Stimulated activated CD4-positive, alpha-beta T cell treated with anti-CD3 and anti-CD28 coated beads, Interleukin-1b, Interleukin-23, amount 100 ng/mL, for 1 hour (primary cell): ENCODE measurements around the gene POP7.

Source experiments
- DNase-seq, 2 donors: peaks; one replicate each; pipeline ENCODE4 v3.0.0-alpha.2; 2020; ENCODE audit warnings: low read depth in 2 of 2

POP7 gene

DNA sequence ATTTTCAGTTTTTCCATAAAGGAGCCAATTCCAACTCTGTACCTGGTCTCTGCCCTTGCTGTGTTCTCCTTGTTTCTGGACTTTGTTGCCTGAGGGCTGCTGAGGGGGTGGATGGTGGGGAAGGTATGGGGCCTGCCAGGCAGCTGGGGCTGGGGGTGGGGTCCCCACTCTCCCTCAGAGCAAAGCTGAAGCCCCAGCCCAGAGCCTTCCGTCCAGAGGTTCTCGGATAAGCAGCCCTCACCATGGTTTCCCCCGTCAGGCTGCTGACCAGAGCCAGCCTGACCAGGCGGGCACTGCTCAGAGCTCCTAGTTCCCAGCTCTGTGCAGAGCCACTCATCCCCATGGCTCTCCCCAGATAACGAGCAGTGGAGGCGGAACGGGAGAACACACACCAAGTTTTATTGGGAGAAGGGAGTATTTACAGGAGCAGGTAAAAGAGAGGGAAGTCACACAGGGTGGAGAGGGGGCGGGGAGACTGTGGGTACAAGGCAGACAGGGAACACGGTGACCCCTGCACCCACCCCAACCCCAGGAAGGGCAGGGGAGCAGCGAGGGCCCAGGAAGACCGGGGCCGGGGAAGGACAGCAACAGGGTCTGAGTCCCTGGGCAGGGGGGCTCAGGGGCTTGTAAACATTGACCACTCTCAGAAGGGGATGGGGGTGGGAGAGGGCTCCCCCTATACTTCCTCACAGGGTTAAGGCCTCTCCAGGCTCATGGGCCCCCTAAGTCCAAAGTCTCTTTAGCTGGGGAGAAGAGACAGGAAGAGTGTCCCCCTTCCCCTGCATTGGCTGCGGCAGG, 26.6 kb upstream of the POP7 start:
- DNase-seq = no peak

DNA sequence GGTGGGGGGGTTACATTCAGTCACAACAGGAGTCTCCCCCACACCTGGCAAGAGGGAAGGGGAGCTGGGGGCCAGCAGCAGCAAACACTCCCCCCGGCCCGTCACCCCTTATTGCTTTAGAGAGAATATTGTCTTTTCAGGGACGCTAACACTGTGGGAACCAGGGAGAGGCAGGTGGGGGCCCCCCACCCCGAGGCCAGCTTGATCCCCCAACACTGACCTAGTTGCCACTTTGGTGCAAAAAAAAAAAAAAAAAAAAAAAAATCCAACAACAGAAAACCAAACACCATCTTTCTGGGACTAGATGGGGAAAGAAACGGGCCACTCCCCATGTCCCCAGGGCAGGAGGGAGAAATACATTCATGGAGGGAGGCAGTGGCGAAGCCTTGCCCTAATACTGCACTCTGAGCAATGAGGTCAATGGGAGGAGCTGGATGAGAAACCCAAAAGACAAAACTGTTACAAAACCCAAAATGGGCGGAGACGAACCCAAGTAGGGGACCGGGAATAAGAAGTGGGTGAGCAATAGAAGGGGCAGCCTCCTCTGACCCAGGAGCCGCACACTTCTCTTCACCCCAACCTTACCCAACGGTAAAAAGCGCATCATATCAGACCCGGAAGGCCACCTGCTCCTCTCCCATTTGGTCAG, 25.9 kb upstream of the POP7 start:
- no peak for DNase-seq

DNA sequence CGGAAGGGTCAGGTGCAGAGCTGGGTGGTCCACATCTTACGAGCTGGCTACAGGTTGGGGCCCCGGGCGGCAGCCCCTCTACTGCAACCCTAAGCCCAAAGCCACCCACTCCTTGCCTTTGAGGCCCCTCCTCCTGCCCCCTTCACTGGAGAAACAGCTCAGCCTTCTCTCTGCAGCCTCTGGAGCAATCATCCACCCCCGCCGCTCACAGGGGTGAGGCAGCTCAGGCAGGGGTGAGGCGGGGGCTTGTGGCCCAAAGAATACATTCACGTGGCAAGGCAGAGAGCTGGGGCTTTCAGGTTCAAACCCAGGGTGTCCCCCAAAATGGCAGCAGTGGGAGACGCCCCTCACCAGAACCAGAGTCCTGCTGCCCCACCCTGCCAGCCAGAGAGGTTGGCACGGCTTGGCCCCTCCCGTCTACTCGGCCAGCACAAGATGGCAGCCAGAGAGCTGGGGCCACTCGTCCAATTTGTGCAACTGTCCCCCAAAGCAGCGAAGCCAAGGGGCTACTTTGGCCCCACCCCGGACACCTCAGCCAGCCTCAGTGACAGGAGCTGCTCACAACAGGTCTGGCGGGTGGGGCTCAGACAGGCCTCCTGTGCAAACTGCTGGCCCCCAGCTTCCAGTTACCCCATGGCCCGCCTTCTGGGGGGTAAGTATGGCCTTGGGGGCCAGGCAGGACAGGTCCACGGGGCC, 25.2 kb upstream of the POP7 start:
- DNase-seq = no peak

DNA sequence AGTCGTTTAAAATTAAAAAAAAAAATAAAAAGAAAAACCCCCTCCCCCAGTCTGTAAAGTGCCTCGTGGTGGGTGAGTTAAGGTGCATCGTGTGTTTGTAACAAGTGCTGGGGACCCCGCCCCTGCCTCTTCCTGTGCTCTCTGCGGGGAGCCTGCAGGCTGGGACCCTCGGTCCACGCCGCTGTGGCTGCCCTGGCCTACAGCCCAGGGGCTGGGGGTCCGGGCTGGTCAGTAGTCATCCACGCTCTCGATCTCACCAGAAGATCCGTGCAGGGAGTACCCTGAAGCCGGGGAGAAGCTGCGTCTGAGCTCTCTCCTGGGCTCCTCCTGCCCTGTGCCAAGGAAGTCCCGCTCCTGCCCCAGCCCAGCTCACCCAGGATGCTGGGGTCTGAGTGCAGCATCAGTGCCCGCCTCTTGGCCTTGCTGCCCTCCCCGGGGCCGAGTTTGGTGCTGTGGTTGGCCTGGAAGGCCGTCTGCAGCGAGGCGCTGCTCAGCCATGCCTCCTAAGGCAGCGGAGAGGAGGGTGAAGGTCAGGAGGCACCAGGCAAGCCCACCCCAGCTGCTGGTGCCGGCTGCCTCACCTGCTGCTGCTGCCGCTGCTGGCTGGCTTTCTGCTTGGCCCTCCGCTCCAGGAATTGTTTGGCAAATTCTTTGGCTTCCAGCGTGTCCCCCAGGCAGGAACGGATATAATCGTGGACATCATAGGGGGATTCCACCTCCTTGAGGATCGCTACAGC, 24.3 kb upstream of the POP7 start:
- no peak for DNase-seq

DNA sequence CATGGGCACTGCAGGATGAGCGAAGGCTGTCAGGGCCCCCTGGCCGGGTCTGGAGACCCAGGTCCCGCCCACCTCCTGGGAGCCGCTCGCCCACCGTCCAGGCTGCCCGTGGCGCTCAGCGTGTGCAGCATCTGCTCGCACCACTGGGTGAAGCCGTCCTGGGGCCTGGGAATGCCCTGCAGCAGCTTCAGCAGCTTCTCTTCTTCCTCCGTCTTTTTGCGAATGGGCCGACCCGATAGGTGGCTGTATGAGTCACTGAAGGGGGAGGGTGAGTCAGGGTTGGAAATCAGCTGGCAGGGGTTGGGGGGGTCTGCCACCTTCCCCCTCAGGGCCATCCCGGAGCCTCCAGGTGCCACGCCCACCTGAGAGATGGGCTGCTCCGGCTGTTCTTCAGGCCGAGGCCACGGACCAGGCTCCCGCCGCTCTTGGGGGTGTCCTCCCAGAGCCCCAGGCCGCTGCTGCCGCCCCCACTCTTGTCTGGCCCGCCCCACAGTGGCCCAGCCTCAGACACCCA, 23.6 kb upstream of the POP7 start:
- no peak for DNase-seq

DNA sequence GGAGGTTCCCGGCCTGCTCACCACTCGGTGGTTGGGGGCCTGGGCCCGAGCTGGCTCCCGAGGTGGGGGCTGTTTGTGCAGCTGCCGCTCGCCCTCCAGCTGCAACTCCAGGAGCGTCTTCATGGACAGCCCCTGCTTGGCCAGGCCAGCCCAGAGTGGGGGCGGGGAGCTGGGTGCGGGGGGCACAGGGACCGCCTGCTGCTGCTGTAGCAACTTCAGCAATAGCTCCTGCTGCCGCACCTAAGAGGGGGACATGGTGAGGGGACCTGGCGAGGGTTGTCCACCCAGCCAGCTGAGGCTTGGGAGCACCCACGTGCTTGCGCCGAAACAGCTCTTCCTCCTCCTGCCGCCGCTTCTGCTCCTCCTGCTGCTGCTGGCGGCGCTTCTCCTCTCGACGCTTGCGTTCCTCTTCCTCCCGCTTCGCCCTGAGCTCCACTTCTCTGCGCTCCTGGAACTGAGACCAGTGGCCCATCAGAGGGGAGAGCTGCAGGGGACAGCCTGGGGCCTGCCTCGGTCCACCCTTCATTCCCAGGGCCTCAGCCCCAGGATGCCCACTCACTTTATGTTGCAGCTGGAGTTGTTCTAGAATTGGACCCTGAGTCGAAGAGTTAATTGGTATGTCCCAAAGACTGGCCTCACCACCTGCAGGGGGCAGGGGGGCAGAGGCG, 22.8 kb upstream of the POP7 start:
- DNase-seq = no peak

DNA sequence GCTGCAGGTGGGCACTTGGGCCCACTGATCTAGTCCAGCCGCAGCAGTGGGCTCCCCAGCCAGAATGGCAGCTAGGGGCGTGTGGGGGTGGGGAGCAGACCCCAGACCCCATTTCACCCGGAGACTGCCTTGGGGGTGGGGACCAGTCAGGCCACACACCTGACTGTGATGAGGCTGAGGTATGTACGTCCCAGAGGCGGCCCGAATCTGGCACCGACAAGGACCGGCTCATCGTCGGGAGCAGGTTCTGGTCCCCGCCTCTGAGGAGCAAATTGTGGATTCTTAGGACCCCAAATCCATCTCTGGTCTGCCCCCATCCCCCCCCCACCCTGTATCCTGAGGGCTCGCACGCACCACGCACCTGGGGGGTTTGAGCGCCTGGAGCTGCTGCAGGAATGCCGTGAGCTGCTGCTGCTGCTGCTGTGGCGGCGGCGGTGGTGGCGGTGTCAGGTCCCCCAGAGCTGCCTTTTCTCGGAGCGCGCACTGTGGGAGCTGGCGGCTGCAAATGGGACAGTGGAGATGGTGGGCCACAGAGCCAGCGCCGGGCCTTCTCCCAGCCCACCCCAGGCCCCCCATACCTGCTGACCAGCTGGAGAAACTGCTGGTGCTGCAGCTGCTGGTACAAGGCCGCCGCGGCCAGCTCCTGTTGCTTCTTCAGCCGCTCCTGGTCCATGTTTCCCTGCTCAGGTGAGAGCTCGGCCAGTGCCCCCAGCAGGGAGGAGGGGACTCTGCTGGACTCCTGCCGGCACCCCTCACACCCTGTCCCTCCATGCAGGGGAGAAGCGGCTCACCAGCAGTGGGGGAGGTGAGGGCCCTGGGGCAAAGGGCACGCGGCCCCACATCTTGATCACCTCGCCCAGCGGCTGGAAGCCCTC, 22.0 kb upstream of the POP7 start:
- no peak for DNase-seq

DNA sequence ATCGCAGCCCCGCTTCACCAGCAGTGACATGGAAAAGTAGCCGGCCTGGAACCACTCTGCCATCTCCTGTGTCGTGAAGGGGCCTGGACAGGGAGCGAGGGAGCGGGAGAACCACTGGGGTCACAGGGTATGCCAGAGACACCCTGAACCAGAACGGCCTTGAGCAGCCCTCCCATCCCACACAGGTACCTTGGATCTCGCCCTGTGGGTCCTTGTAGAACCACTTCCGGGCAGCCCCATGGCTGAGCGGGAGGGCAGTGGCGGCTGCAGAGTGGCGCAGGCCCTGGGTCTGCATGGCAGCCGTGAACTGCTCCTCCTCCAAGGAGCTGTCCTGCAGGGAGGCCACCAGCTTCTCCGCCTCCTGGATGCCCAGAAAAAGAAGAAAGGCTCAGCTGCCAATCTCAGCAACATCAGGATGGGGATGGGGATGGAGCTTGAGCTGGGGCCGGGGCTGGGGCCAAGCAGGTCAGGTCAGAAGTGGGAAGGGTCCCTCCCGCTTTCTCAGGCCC, 21.3 kb upstream of the POP7 start:
- no peak for DNase-seq

DNA sequence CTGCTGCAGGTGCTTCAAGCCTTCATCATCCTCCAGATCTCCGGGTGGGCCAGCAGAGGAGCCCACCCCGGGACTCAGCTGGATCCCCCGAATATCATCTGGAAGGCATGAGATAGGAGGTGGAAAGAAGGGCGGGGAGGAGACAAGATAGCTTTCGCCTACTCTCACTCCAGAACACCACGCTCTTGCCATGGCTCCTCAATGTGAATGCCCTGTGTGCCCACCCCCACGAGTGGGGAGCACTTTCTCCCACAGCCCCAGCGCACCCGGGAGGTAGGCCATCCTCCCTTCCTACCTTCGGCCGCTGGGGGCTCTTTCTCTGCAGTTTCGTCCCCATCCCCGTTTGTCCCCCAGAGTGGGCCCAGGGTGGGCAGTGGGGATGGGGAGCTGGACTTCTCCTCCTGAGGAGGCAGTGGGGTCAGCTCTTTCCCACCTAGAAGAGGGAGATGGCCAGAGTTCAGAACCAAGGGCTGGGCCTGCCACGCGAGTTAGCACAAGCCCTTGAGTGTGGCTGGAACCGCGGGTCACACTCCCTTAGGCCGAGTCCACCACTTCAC, 20.8 kb upstream of the POP7 start:
- no peak for DNase-seq

DNA sequence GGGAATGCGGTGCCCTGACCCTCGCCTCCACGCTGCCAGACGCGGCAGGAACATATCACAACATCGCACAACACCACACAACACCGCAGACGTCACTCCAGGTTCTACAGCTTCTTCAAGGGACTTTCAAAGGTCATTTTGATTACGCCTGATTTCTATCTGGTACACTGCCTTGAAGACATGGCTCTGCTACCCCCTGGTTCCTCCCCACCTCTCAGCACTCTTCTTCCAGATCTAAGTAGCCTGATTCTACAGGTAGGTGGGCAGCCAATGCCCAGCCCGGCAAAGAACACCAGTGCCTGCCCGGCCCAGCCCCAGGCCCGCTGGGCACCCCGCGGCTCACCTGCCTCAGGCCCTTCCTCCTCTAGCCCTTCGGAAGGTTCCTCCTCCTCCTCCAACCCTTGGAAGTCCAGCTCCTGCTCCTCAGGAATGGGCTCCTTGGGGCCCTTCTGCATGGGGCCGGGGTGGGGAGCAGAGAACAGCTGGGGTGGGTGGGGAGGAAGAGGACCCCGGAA, 20.2 kb upstream of the POP7 start:
- DNase-seq = no peak

DNA sequence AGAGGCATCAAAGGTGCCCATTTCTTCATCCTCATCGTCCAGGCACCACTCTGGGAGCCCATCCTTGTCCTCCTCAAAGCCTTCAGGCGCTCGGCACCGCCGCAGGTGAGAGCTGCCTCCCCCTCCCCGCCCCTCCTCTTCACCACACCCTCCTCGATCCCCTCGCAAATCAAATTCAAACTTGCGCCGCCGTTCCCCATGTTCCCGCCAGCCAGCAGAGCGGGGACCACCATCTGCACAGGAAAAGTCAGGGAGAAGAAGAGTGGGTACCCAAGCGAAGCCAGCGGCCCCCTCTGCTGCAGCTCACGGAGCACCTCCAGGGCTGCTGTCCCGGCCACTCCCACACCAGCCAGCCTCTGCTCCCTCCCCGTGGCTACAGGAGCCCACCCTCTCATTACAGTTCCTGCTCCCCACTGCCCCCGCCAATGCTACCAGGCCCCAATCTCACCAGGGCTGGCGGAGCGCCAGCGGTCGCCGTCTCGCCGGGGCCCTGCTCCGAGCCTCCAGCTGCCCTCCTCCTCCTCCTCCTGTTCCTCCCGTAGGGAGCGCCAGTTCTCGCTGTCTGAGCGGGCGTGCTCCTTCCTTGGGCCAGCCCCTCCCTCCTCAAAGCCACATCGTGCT, 19.6 kb upstream of the POP7 start:
- no peak for DNase-seq

DNA sequence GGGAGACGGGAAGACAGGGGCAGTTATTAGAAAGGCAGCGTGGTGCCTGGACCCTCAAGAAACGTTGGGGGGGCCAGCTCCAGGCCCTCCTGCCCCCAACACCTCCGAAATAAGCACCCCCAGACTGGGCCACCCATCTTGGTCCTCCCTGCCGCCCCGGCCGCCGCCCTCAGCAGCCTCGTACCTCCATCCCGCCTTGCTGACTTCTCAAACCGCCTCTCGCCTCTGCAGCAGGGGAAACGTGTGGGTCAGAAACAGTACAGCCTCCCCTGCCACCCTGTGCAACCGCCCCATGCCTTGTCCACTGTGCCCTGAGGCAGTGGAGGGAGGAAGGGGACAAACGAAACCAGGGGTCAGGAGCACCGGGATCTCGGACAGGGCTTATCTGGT, 19.1 kb upstream of the POP7 start:
- DNase-seq = no peak

DNA sequence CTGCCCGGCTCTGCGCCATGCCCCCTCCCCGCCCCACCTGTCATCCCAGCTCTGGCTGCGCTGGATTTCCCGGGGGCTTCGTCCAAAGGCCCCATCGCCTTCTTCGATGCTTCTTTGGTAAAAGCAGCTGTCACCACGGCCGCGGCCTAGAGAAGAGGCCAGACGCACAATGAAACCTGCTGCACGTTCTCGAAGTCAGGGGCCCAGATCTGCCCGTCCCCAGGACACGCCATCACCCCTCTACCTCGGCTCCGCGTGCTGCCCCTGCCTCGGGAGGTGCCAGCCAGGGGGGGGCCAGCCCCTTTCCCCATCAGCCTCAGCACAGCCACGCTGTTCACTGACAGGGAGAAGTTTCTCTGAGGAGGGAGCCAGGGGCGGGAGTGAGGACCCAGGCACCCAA, 18.7 kb upstream of the POP7 start:
- no peak for DNase-seq

DNA sequence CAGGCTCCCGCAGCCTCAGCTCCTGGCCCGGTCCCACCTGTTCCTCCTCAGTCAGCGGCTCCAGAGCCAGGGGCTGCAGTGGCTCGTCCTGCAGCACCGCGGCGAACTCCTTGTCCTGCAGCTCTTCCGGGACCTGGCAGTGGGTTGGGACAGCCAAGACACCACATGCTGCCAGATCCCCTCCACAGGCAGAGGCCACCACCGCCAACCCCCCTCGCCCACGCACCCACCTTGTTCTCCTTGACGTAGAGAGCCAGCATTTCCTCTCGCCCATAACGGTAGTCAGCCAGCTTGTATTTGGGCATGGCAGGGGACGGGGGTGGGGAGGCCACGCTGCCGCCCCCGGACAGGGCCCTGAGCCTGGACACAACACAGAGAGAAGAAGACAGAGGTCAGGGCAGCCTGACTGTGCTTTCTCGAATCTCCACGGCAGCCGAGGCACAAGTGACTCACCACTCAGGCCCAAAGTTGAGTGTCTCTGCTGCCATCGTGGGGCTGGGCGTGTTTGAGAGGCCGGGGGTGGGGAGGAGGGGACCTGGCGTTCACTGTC, 18.1 kb upstream of the POP7 start:
- no peak for DNase-seq

DNA sequence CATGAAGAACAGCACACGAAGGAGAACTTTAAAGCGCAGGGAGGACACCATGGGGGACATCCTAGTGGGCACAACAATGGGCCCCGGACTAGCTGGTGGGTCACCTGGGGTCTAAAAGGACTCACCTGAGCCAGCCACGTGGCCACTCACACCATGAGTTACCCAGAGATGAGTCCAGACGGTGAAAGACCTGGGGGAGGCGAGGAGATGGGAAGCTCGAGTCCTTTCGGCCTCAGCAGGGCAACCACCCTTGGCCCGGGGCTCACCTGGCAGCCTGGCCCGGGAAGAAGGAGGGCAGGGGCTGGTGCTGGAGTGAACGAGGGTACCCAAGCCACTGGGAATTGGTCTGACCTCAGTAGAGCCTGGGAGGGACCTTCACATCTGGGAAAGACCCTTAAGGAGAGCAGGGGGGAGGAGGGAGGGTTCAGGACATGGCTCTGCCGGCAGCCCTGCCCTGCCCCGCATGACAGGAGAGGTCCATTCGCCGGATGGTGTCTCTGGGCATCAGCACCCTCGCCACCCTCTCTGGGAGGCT, 17.5 kb upstream of the POP7 start:
- DNase-seq = no peak

DNA sequence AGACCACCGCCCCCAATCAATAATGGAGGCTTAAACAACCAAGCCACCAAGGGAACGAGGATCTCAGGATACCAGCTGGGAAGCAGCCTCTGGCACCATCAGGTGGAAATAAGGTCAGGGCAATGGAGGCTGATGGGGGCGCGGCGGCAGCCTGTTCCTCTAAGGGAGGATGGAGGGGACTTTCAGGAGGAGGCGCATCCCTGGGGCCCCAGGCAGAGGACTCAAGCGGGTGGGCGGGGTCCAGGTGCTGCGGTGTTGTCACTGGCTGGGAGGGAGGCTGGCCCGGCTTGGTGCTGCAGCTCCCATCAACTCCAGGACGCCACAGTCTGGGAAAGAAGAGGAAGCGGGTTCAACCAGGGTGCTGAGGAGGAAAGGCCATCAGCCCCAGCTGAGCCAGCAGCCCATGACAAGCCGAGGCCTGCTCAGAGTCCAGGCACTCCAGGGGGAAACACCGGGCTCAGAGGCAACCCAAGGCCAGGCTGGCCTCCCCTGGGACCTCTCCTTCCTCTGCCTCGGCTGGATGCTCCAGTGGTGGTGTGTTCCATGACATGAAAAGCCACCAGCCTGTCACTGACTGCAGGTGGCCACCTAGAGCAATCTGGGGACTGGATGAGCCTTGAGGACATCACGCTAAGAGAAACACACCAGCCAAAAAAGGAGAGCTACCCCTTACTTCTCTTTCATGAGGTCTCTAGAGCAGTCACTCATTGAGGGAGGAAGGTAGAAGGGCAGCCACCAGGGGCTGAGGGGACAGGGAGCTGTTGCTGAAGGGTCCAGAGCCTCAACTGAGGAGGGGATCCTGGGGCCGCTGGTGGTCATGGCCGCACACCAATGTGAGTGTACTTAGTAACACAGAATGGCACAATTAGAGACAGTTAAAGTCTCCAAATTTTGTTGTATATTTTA, 16.4 kb upstream of the POP7 start:
- DNase-seq = no peak

DNA sequence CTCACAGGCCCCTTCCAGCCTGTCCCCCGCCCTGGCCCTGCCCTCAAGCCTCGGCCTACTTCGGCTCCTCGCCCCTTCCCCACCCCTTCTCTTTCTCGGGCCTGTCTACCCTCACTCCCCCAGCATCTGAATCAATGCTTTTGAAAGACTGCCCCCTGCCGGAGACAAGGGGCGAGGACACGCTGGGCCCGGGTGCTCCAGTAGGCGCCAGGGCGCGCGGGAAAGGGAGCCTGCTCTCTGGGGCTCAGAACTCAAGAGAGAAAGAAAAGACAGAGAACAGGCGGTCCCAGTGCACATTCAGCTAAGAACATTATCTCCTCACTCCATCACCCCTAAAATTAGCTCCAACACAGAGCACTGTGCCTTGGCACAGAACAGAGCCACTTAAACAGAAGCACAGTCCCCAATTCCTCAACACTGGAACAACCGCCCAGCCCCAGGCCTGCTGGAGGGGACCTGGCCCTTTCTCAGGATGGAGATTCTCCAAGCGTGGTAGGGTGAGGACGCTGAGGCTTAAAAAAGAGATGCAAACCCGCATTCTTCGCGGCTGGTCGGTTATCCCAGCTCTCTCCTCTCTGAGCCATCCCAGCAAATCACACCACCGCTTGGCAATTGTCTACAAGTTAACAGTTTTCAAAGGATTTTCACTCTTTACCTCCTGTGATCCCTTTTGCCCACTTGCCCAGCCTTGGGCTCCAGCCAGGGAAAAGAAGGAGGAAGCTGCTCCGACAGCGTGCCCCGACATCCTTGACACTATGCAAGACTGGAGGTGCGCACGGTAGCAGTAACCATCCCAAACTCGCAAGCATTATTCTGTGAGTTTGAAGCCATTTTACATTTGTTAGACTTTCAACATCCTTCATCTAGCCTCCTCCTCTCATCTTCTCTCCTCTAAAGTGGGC, 14.0 kb upstream of the POP7 start:
- peak; percentile 58 to 75 for DNase-seq
